ENCODE measurements around the gene LLGL2. TPM values are rescaled to one million over a fixed set of nuclear protein-coding genes. Genes with fewer than 3 reads are reported as not detected.

The LLGL2 gene
- total and polyA plus RNA-seq, 5 experiments from 2014 or later: 13.4 to 30.6 (median 21.8) TPM

DNA sequence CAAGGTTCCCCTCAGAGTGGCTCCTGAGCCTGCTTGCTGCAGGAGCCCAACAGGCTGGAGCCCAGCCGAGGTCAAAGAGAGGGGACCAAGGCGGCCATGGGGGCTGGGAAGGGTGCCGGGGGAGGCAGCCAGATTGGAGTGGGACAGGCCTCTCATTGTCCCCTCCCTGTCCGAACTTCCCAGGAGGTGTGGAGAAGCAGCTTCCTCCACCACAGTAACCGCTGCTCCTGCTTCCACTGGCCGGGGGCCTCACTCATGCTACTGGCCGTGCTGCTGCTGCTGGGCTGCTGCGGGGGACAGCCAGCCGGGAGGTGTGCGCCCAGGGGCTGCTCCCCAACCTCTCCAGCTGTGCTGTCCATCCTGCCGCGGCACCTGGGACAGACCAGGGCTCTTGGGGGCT lies 39.8 kb upstream of the LLGL2 start:
- Mint-ChIP-seq H3K4me1 (peaks cover 20 to 46% (median 34%) of the 10 kb centered on the region in 4 donors), H3K9me3 (no peaks in the 10 kb centered on the region)

DNA sequence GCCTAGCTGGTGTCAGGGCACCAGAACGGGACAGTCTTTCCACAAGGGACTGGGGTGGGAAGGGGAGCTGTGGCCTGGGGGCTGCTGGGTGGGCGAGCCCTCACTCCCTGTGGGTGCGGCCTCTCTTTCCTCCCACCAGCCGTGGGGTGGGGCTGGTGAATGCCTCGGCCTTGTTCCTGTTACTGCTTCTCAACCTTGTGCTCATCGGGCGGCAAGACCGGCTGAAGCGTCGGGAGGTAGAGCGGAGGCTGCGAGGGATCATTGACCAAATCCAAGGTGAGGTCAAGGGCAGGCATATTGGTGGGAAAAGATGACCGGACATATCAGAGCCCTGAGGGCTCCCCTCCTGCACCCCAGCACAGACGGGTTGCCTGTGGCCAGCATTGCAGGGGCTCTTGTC lies 39.3 kb upstream of the LLGL2 start:
- Mint-ChIP-seq H3K27ac (peak overlapping the region; percentile 97 to 99 (median 98)), H3K9me3 (no peaks in the 10 kb centered on the region), H3K27me3 (no peaks in the 10 kb centered on the region), H3K4me1 (peaks cover 20 to 43% (median 34%) of the 10 kb centered on the region in 4 donors), H3K4me3 (peak overlapping the region in 9 of 10 donors; percentile 15 to 82 (median 52)), H3K36me3 (peaks cover 0 to 12% (median 6%) of the 10 kb centered on the region in 3 donors)
- DNase-seq (no peak), ATAC-seq (no peak)
- POLR2A ChIA-PET: interaction anchor here (0.6 to 2.7 kb wide), 3 partner anchors 30 to 1955 kb away, joined by 3 to 29 read pairs (median 3); partner anchors contain the start of gene TMEM94

More for the DNA sequence above, 39.8 kb upstream of the LLGL2 start:
- Mint-ChIP-seq H3K36me3 (peaks cover 0 to 12% (median 6%) of the 10 kb centered on the region in 3 donors), H3K27ac (peak overlapping the region in 2 of 10 donors; percentile 97 to 98), H3K4me3 (no peak overlapping the region), H3K27me3 (no peaks in the 10 kb centered on the region)
- ATAC-seq: no peak
- DNase-seq: no peak
- POLR2A ChIA-PET: interaction anchor here (0.6 kb wide), 1 partner anchor 50 kb away, joined by 3 read pairs; no protein-coding TSS in a partner anchor

DNA sequence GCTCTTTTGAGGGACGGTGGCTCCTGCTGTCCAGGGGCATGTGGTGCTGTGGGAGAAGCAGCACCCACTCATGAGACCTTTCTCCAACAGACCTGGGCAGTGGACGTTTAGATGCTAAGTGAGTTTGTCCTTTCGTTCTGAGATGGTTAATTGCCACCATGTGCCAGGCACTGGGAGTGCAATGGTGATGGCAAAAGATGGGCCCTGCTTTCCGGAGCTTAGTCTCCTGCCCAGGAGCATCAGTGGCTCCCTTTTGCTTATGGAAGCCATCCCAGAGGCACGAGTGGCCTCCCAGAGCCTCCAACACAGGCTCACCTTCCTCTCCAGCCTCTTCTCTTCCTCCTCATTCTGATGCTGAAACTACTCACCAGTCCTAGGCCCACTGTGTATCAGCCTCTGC lies 38.5 kb upstream of the LLGL2 start:
- peaks cover 20 to 43% (median 34%) of the 10 kb centered on the region in 4 donors for H3K4me1 Mint-ChIP-seq
- no peak for DNase-seq

DNA sequence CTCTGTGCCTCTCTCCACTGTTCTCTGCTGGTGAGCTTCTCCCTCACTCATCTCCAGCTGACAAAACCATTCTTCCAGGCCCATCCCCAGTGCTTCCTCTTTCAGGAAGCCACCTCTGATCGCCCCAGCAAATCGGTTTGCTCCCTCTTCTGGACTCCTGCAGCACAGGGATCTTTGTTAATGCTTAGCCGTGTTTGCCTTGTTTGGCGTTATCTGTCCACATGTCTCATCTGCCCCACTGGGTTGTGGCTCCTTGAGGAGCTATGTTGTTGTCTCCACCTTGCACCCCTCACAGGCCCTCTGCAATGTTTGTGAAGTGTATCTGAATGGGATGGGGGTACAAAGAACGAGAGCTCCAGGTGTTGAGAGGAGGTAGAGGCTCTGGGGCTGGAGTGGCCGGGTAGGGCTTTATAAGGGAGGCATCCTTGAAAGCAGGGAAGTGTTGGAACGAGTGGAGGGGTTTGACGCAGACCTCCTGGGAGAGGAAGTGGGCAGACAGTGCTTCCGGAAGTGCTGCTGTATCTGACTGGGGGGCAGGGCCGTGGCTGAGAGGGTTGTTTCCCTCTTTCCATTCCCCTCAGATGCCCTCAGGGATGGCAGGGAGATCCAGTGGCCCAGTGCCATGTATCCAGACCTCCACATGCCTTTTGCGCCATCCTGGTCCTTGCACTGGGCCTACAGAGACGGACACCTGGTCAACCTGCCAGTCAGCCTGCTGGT lies 38.0 kb upstream of the LLGL2 start:
- Mint-ChIP-seq H3K36me3 (peaks cover 0 to 20% (median 10%) of the 10 kb centered on the region in 3 donors), H3K27me3 (no peaks in the 10 kb centered on the region), H3K9me3 (no peaks in the 10 kb centered on the region), H3K4me3 (peak overlapping the region; percentile 68 to 93 (median 81)), H3K27ac (peak overlapping the region; percentile 97 to 99 (median 98)), H3K4me1 (peaks cover 20 to 42% (median 34%) of the 10 kb centered on the region in 4 donors)
- POLR2A ChIA-PET: interaction anchor here (0.5 to 2.7 kb wide), 16 partner anchors 9 to 309 kb away, joined by 3 to 29 read pairs (median 4); partner anchors contain the start of genes CASKIN2, GRB2, RECQL5 and SLC25A19
- peak; percentile 27 to 75 (median 57) for DNase-seq
- peak; percentile 95 to 96 for ATAC-seq

More for the DNA sequence above, 38.5 kb upstream of the LLGL2 start:
- Mint-ChIP-seq H3K36me3 (peaks cover 0 to 17% (median 9%) of the 10 kb centered on the region in 3 donors), H3K4me3 (peak overlapping the region; percentile 68 to 93 (median 81)), H3K27me3 (no peaks in the 10 kb centered on the region), H3K27ac (peak overlapping the region; percentile 97 to 99 (median 98)), H3K9me3 (no peaks in the 10 kb centered on the region)
- no peak for ATAC-seq
- POLR2A ChIA-PET: interaction anchor here (0.6 to 2.7 kb wide), 12 partner anchors 9 to 1956 kb away, joined by 3 to 29 read pairs (median 4); partner anchors contain the start of genes CASKIN2, GRB2, RECQL5 and TMEM94

DNA sequence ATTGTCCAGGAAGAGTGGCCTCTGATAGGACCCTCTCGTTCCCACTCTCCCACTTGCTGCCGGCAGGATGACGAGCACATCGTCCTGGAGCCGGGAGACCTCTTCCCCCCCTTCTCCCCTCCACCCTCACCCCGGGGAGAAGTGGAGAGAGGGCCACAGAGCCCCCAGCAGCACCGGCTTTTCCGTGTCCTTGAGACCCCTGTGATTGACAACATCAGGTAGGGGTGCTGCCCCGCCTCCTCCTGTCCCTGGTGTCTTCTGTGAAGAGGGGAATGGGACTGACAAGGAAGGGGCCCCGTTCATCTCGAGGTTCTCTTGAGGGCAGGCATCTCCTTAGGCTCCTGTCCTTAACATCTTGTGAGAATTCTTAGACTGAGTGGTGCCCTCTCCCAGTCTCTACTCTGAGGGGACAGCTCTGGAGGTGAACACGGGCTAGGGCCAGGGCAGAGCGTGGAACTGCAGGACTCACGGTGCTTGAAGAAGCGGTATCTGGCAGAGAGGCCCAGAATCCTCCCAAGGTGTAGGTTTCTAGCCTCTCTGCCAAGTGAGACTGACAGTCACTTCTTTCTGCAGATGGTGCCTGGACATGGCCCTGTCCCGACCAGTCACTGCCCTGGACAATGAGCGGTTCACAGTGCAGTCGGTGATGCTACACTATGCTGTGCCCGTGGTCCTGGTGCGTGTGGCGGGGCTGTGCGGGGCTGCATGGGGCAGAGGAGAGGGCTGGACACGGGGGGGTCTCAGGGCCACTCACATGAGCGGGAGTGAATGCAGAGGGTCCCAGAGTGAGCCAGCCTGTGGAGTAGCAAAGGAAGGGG lies 36.6 kb upstream of the LLGL2 start:
- peaks cover 0 to 18% (median 13%) of the 10 kb centered on the region in 3 donors for H3K36me3 Mint-ChIP-seq
- no peaks in the 10 kb centered on the region for H3K9me3 Mint-ChIP-seq
- no peaks in the 10 kb centered on the region for H3K27me3 Mint-ChIP-seq
- POLR2A ChIA-PET: interaction anchor here (1.1 to 2.7 kb wide), 4 partner anchors 8 to 200 kb away, joined by 3 to 29 read pairs (median 6); partner anchors contain the start of genes SLC25A19 and TMEM94
- DNase-seq (no peak), ATAC-seq (no peak)
- peak overlapping the region; percentile 58 to 99 (median 98) for H3K27ac Mint-ChIP-seq
- peaks cover 15 to 33% (median 30%) of the 10 kb centered on the region in 4 donors for H3K4me1 Mint-ChIP-seq
- H3K4me3 Mint-ChIP-seq: peak overlapping the region in 6 of 10 donors; percentile 10 to 83 (median 36)

DNA sequence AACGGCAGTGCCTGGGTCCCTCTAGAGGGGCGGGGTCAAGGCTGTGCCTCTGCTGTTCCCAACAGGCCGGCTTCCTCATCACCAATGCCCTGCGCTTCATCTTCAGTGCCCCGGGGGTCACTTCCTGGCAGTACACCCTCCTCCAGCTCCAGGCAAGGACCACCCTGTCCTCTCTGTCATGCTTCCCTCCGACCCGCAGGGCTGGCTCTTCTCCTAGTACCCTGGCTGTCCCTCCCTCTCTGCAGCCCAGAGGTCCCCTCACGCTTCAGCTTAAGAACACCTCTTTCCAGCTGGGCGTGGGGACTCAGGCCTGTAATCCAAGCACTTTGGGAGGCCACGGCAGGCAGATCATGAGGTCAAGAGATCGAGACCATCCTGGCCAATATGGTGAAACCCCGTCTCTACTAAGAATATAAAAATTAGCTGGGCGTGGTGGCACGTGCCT lies 36.0 kb upstream of the LLGL2 start:
- POLR2A ChIA-PET: interaction anchor here (1.1 kb wide), 1 partner anchor 9 kb away, joined by 5 read pairs; no protein-coding TSS in a partner anchor
- Mint-ChIP-seq H3K4me1 (peaks cover 15 to 33% (median 30%) of the 10 kb centered on the region in 4 donors), H3K4me3 (peak overlapping the region in 3 of 10 donors; percentile 36 to 56 (median 50)), H3K9me3 (no peaks in the 10 kb centered on the region), H3K36me3 (peaks cover 0 to 20% (median 16%) of the 10 kb centered on the region in 3 donors), H3K27ac (peak overlapping the region; percentile 20 to 99 (median 72)), H3K27me3 (no peaks in the 10 kb centered on the region)
- DNase-seq (no peak), ATAC-seq (no peak)

DNA sequence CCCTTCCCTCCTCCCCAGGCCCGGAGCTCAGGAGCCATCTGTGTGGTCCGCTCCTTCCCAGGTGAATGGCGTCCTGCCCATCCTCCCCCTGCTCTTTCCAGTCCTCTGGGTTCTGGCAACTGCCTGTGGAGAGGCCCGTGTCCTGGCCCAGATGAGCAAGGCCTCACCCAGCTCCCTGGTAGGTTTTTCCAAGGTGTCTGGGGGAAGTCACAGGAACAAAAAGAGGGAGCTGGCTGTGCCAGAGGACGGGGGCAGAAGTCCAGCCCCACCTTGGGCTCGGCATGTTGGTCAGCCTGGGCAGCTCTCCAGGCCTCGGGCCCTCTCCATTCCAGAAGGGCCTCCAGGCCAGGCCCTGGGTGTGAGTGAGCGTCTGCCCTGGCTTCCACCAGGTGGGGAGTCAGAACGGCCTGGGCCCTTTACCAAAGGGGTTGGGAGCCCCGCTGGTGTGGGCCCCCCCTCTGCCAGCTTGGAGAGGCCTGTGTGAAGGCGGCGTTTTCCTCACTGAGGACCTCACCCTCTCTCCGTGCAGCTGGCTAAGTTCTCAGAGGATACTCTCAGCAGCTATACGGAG lies 35.2 kb upstream of the LLGL2 start:
- DNase-seq (no peak), ATAC-seq (no peak)
- Mint-ChIP-seq H3K4me3 (no peak overlapping the region), H3K36me3 (peaks cover 0 to 24% (median 17%) of the 10 kb centered on the region in 3 donors), H3K27me3 (no peaks in the 10 kb centered on the region), H3K4me1 (peaks cover 13 to 33% (median 27%) of the 10 kb centered on the region in 4 donors), H3K9me3 (no peaks in the 10 kb centered on the region), H3K27ac (peak overlapping the region in 4 of 10 donors; percentile 23 to 72 (median 37))
- POLR2A ChIA-PET: interaction anchor here (1.1 kb wide), 1 partner anchor 10 kb away, joined by 5 read pairs; no protein-coding TSS in a partner anchor

DNA sequence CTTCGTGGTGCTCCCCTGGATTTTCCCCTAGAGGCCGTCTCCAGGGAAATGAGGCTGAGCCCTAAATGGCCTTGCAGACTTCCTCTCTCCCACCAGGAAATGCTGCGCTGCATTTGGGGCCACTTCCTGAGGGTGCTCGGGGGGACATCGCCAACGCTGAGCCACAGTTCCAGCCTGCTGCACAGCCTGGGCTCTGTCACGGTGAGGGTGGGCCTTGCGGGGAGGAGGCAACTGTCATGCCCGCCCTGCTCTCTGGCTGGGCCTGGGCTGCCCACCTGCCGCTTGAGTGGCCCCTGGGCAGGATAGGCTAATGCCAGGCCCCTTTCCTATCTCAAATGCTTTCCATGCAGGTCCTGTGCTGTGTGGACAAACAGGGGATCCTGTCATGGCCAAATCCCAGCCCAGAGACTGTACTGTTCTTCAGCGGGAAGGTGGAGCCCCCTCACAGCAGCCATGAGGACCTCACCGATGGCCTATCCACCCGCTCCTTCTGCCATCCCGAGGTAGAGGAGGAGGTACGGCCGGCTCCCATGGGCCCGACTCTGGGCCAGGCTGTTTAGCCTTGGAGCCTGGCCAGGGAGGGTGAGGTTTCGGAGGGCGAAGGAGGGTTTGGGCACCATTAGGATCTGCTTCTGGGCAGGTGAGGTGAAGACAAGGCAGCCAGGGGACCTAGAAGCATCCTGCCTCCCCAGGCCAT lies 34.4 kb upstream of the LLGL2 start:
- H3K36me3 Mint-ChIP-seq: peaks cover 0 to 30% (median 17%) of the 10 kb centered on the region in 3 donors
- POLR2A ChIA-PET: no interaction called here
- H3K4me3 Mint-ChIP-seq: peak overlapping the region in 1 of 10 donors; percentile 8
- H3K9me3 Mint-ChIP-seq: no peaks in the 10 kb centered on the region
- H3K27me3 Mint-ChIP-seq: no peaks in the 10 kb centered on the region
- DNase-seq (no peak), ATAC-seq (no peak)
- H3K27ac Mint-ChIP-seq: peak overlapping the region in 2 of 10 donors; percentile 39 to 68
- peaks cover 13 to 31% (median 26%) of the 10 kb centered on the region in 4 donors for H3K4me1 Mint-ChIP-seq

DNA sequence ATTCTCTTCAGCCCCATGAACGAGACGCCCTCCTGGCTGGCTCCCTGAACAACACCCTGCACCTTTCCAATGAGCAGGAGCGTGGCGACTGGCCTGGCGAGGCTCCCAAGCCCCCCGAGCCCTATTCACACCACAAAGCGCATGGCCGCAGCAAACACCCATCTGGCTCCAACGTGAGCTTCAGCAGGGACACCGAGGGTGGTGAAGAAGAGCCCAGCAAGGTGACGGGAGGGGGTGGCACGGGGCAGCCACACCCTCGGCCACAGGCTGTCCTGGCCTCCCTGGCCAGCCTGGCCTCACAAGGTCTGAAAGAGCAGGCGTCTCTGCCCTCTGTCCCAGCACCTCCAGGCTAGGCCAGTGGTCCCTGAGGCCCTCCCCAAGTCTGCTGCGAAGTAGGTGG lies 33.8 kb upstream of the LLGL2 start:
- peaks cover 0 to 30% (median 13%) of the 10 kb centered on the region in 3 donors for H3K36me3 Mint-ChIP-seq
- no peak for ATAC-seq
- POLR2A ChIA-PET: no interaction called here

DNA sequence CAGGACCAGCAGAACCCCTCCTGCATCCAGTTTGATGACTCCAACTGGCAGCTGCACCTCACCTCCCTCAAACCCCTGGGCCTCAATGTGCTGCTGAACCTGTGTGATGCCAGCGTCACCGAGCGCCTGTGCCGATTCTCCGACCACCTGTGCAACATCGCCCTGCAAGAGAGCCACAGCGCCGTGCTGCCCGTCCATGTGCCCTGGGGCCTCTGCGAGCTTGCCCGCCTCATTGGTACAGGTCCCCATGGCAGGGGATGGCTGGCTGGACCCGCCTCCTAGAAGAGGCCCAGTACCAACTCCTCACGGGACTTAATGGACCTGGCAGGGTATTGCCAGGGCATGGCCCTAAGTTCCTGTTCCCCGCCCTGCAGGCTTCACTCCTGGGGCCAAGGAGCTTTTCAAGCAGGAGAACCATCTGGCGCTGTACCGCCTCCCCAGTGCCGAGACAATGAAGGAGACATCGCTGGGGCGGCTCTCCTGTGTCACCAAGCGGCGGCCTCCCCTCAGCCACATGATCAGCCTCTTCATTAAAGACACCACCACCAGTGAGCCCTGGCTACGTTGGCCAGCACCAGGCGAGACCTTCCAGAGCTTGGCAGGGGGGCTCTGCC lies 32.8 kb upstream of the LLGL2 start:
- no peak overlapping the region for H3K4me3 Mint-ChIP-seq
- H3K9me3 Mint-ChIP-seq: no peaks in the 10 kb centered on the region
- ATAC-seq: no peak
- H3K27ac Mint-ChIP-seq: peak overlapping the region in 1 of 10 donors; percentile 55
- POLR2A ChIA-PET: interaction anchor here (0.6 to 0.7 kb wide), 2 partner anchors 12 to 1236 kb away, joined by 3 to 5 read pairs; no protein-coding TSS in a partner anchor
- DNase-seq: no peak
- H3K4me1 Mint-ChIP-seq: peaks cover 4 to 19% (median 12%) of the 10 kb centered on the region in 4 donors
- no peaks in the 10 kb centered on the region for H3K27me3 Mint-ChIP-seq
- H3K36me3 Mint-ChIP-seq: peaks cover 0 to 33% (median 12%) of the 10 kb centered on the region in 3 donors

More for the DNA sequence above, 33.8 kb upstream of the LLGL2 start:
- Mint-ChIP-seq H3K27me3 (no peaks in the 10 kb centered on the region), H3K4me1 (peaks cover 8 to 25% (median 21%) of the 10 kb centered on the region in 4 donors), H3K4me3 (no peak overlapping the region), H3K9me3 (no peaks in the 10 kb centered on the region), H3K27ac (peak overlapping the region in 1 of 10 donors; percentile 68)
- DNase-seq: no peak

Measured in naive thymus-derived CD8-positive, alpha-beta T cell (primary cell).